Nephron progenitor cell (in vitro differentiated cells): ENCODE measurements around the gene LTB4R.

Source experiments
- DNase-seq: peaks from one replicate; pipeline ENCODE4 v3.0.0; 2021
- H3K27ac Mint-ChIP-seq: 2 replicates; pipeline ENCODE4 v1.8.0; 2021; ENCODE audit warnings: mild to moderate bottlenecking, moderate library complexity, mixed read lengths
- H3K27me3 Mint-ChIP-seq: 2 replicates; pipeline ENCODE4 v1.8.0; 2021; ENCODE audit warnings: mild to moderate bottlenecking, low read depth, mixed read lengths; ENCODE audit not compliant: poor library complexity
- H3K36me3 Mint-ChIP-seq: 2 replicates; pipeline ENCODE4 v1.8.0; 2021; ENCODE audit warnings: low read depth, mixed read lengths
- H3K4me1 Mint-ChIP-seq: 2 replicates; pipeline ENCODE4 v1.8.0; 2021; ENCODE audit warnings: mixed read lengths
- H3K4me3 Mint-ChIP-seq: 2 replicates; pipeline ENCODE4 v1.8.0; 2021; ENCODE audit warnings: mild to moderate bottlenecking, moderate library complexity, mixed read lengths
- H3K9me3 Mint-ChIP-seq: 2 replicates; pipeline ENCODE4 v1.8.0; 2021; ENCODE audit warnings: mild to moderate bottlenecking, moderate library complexity, mixed read lengths
- TF ChIP-seq, protein P1 (sequence below): fragments of 200-600 bp; sonication (generic); IDR thresholded peaks from 2 replicates; pipeline ENCODE4 v1.5.0; 2021; ENCODE audit warnings: antibody characterized with exemption

LTB4R gene

GRCh38 chr14:24280797-24281460 lies 30.4 kb upstream of the LTB4R start:
- Mint-ChIP-seq H3K27ac (no peak overlapping the region), H3K27me3 (peaks cover 12% of the 10 kb centered on the region), H3K36me3 (no peaks in the 10 kb centered on the region), H3K4me3 (no peak overlapping the region), H3K9me3 (no peaks in the 10 kb centered on the region), H3K4me1 (no peaks in the 10 kb centered on the region)
- TF ChIP-seq, protein P1, sequence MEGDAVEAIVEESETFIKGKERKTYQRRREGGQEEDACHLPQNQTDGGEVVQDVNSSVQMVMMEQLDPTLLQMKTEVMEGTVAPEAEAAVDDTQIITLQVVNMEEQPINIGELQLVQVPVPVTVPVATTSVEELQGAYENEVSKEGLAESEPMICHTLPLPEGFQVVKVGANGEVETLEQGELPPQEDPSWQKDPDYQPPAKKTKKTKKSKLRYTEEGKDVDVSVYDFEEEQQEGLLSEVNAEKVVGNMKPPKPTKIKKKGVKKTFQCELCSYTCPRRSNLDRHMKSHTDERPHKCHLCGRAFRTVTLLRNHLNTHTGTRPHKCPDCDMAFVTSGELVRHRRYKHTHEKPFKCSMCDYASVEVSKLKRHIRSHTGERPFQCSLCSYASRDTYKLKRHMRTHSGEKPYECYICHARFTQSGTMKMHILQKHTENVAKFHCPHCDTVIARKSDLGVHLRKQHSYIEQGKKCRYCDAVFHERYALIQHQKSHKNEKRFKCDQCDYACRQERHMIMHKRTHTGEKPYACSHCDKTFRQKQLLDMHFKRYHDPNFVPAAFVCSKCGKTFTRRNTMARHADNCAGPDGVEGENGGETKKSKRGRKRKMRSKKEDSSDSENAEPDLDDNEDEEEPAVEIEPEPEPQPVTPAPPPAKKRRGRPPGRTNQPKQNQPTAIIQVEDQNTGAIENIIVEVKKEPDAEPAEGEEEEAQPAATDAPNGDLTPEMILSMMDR: no peak
- DNase-seq: no peak

DNA sequence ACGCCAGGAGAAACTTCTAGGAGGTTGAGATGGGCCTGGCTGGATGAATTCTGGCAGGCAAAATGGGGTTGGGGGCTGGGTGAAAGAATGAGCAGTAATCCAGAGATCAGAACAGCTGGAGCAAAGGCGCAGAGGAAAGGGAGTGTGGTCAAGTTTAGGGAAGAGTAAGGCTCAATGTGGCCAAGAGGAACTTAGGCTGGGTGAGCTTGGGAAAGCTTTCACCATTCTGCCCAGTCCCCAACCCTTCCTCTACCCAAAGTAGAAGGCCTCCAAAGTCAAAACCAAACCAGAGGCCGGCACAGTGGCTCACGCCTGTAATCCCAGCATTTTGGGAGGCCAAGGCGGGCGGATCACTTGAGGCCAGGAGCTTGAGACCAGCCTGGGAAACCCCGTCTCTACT lies 29.7 kb upstream of the LTB4R start:
- TF ChIP-seq, protein P1: no peak
- Mint-ChIP-seq H3K36me3 (no peaks in the 10 kb centered on the region), H3K27ac (no peak overlapping the region), H3K9me3 (no peaks in the 10 kb centered on the region), H3K4me3 (no peak overlapping the region), H3K27me3 (peaks cover 11% of the 10 kb centered on the region), H3K4me1 (no peaks in the 10 kb centered on the region)
- DNase-seq: no peak

DNA sequence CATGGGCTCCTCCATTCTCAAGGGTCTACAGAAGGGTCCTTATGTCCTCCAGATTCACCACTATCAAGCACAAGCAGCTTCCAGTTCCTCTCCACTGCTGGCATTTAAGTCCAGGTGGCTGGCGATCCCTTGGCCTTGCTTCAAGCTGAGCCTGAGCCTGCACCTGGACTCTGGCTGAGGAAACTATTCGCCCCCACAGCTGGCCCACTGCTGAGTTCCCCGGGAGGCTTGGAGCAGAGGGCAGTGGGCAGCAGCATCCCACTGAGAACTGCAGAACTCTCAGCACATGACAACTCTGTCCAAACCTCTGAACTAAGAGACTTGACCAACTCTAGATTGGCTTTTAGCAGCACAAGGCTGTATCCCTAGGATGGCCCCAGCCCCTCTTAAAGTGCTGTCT lies 28.6 kb upstream of the LTB4R start:
- Mint-ChIP-seq H3K36me3 (no peaks in the 10 kb centered on the region), H3K27me3 (peaks cover 4% of the 10 kb centered on the region), H3K27ac (no peak overlapping the region), H3K4me3 (no peak overlapping the region), H3K4me1 (peaks cover 6% of the 10 kb centered on the region), H3K9me3 (no peaks in the 10 kb centered on the region)
- TF ChIP-seq, protein P1: no peak
- DNase-seq: no peak

- peaks cover 4% of the 10 kb centered on the region for H3K27me3 Mint-ChIP-seq
- no peaks in the 10 kb centered on the region for H3K9me3 Mint-ChIP-seq
- H3K4me3 Mint-ChIP-seq: no peak overlapping the region
- TF ChIP-seq, protein P1: no peak
- no peaks in the 10 kb centered on the region for H3K36me3 Mint-ChIP-seq
- H3K4me1 Mint-ChIP-seq: peaks cover 10% of the 10 kb centered on the region
- no peak overlapping the region for H3K27ac Mint-ChIP-seq
- no peak for DNase-seq
These were observed 27.4 kb upstream of the LTB4R start for GRCh38 chr14:24283796-24284460.

DNA sequence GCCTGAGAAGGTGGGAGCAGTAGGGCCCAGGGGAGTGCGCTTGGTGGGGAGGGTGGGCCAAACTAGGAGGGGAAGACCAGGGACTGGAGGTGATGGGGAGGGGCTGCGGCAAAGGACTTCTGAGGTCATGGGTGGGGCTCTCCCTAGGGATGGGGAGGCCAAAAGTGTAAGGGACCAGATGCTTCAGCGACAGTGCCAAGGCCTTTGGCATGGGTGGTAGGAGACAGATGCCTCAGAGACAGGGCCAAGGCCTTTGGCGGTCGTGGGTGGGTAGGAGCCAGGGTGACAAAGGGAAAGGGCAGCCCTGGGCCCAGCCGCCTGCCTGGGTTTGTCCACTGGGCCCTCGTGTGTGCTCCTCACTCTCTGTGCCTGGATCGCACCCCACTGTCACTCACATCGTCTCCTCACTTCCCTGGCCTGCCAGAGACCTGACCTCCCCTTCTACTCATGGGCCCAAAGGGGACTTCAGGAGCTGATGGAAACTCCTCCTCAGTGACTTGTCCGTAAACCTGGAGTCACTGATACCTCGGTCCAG lies 26.7 kb upstream of the LTB4R start:
- H3K27ac Mint-ChIP-seq: no peak overlapping the region
- TF ChIP-seq, protein P1: no peak
- H3K27me3 Mint-ChIP-seq: peaks cover 4% of the 10 kb centered on the region
- no peaks in the 10 kb centered on the region for H3K36me3 Mint-ChIP-seq
- no peak for DNase-seq
- H3K4me1 Mint-ChIP-seq: peaks cover 10% of the 10 kb centered on the region
- H3K4me3 Mint-ChIP-seq: no peak overlapping the region
- H3K9me3 Mint-ChIP-seq: no peaks in the 10 kb centered on the region

- no peak overlapping the region for H3K4me3 Mint-ChIP-seq
- TF ChIP-seq, protein P1: no peak
- H3K36me3 Mint-ChIP-seq: no peaks in the 10 kb centered on the region
- peaks cover 10% of the 10 kb centered on the region for H3K4me1 Mint-ChIP-seq
- H3K27ac Mint-ChIP-seq: no peak overlapping the region
- no peak for DNase-seq
- H3K9me3 Mint-ChIP-seq: no peaks in the 10 kb centered on the region
- H3K27me3 Mint-ChIP-seq: peaks cover 4% of the 10 kb centered on the region
These were observed 26.0 kb upstream of the LTB4R start for GRCh38 chr14:24285351-24285750.
